Memory B cell (primary cell): ENCODE measurements around the gene B4GALT6.

Experiments used
- ATAC-seq: fragments of 150-1000 bp; cut with Tn5 transposase; 2 replicates; pipeline ENCODE4 v1.10.0; 2021; ENCODE audit warnings: low read depth, mild to moderate bottlenecking, moderate library complexity
- DNase-seq, 2 donors: peaks; one replicate each; pipeline ENCODE4 v3.0.0; 2022; ENCODE audit warnings: low spot score in 2 of 2
- H3K27ac Mint-ChIP-seq: one replicate; pipeline ENCODE4 v1.8.0; 2022; ENCODE audit warnings: mild to moderate bottlenecking, moderate library complexity, mixed read lengths
- H3K27me3 Mint-ChIP-seq: one replicate; pipeline ENCODE4 v1.8.0; 2022; ENCODE audit warnings: mixed read lengths
- H3K36me3 Mint-ChIP-seq: one replicate; pipeline ENCODE4 v1.8.0; 2022; ENCODE audit warnings: mild to moderate bottlenecking, mixed read lengths
- H3K4me1 Mint-ChIP-seq: one replicate; pipeline ENCODE4 v1.8.0; 2022; ENCODE audit warnings: mixed read lengths
- H3K4me3 Mint-ChIP-seq: one replicate; pipeline ENCODE4 v1.8.0; 2022; ENCODE audit warnings: mild to moderate bottlenecking, moderate library complexity, mixed read lengths
- H3K9me3 Mint-ChIP-seq: one replicate; pipeline ENCODE4 v1.8.0; 2022; ENCODE audit warnings: mixed read lengths

B4GALT6 gene

DNA sequence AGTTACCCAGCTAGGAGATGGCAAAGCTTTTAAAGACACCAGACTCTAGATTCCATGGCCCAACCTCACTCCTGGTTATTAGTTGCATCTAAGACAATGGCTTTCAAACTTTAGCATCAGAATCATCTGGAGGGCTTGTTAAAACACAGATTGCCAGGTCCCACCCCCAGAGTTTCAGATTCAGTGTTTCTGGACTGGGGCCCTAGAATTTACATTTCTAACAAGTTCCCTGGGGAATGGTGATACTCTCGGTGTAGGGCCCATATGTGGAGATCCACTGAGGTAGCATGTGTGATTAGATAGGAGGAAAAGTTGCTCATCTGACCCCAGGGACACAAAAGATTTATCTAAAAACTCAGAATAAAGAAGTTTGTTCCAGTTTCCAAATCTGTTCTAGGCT lies 107.2 kb downstream of the B4GALT6 start:
- Mint-ChIP-seq H3K27ac (no peak overlapping the region), H3K9me3 (no peaks in the 10 kb centered on the region), H3K36me3 (no peaks in the 10 kb centered on the region), H3K27me3 (peaks cover 1% of the 10 kb centered on the region), H3K4me1 (no peaks in the 10 kb centered on the region), H3K4me3 (no peak overlapping the region)
- ATAC-seq (no peak), DNase-seq (no peak)

DNA sequence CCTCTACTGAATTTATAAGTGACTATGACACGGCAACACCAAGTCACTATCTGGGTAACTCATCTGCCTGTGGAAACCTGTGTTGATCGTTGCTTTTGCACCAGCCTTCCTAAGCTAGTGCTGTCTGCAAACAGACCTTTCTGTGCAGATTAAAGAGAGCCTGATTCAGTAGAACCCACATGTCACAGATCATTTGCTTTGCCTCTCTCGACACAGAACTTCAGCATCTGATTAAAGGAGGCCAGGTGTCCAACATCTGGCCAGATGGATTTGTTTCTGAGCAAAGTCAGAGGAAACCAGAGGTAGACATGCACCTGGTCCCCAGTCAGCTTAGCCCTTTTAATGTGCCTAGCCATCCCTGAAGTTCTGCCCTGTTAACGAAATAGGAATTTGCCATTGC lies 107.7 kb downstream of the B4GALT6 start:
- Mint-ChIP-seq H3K4me1 (no peaks in the 10 kb centered on the region), H3K27ac (no peak overlapping the region)

DNA sequence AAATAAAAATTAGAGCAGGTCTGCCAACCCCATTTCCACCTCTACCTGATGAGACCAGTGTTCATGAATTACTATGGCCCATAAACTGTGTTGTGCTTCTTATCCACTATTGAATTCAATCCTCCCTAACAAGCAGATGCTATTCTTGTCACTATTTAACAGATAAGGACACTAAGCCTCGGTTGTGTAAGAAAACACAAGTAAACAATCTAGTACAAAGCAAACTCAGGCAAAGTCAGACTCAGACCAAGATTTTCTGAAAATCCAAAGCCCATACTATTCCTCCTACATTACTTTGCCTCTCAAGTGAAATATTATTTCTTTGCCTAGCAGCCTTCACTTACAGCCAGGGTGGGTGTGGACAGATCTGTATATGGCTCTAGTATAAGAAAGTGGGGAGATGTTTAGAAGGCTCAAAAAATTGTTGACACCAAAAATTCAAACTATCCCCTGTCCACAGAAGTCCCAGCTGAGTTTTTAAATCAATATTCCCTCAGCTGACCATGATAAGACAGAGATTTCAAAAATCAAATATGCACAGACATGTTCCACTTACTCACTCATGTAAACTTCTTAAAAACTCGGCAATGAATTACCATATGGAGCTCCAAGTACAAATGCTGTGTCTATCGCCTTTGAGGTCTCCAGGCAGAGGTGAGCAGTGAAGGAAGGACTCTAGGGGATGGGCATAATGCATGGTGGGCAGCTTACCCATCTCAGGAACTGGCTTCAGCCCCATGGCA lies 108.7 kb downstream of the B4GALT6 start:
- DNase-seq = no peak

More for the DNA sequence above, 107.7 kb downstream of the B4GALT6 start:
- no peak for DNase-seq
- ATAC-seq = no peak
- Mint-ChIP-seq H3K4me3 (no peak overlapping the region), H3K27me3 (peaks cover 1% of the 10 kb centered on the region), H3K36me3 (no peaks in the 10 kb centered on the region), H3K9me3 (no peaks in the 10 kb centered on the region)

DNA sequence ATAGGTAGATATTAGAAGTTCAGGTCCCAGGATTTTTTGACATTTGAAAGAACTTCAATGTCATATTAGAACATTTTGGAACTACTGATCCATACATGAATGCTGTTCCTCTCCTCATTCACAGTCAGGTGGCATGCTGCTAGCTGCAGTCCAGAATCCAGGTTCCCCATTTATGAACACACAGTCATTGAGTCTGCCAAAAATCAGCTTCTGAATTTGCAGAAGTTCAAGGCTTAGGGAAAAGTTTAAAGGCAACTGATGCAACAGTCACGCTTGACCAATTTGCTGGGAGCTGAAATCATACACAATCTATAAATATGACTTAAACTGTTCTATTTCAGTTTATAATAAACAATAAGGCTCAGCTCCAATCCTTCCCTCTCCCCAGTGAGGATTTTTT lies 110.0 kb downstream of the B4GALT6 start:
- Mint-ChIP-seq H3K9me3 (no peaks in the 10 kb centered on the region), H3K4me3 (no peak overlapping the region), H3K27ac (no peak overlapping the region), H3K27me3 (peaks cover 1% of the 10 kb centered on the region), H3K4me1 (no peaks in the 10 kb centered on the region), H3K36me3 (no peaks in the 10 kb centered on the region)
- ATAC-seq (no peak), DNase-seq (no peak)

More for the DNA sequence above, 108.7 kb downstream of the B4GALT6 start:
- Mint-ChIP-seq H3K9me3 (no peaks in the 10 kb centered on the region), H3K4me3 (no peak overlapping the region), H3K4me1 (no peaks in the 10 kb centered on the region), H3K27ac (no peak overlapping the region), H3K27me3 (peaks cover 1% of the 10 kb centered on the region), H3K36me3 (no peaks in the 10 kb centered on the region)
- ATAC-seq = no peak
